IPS-18a (cell line): ENCODE results near the gene PIP5K1B.

Source experiments
- H3K27ac ChIP-seq: one replicate; pipeline ENCODE4 v1.5.1; 2013; ENCODE audit warnings: low read length
- H3K27me3 ChIP-seq: one replicate; pipeline ENCODE4 v1.6.1; 2013; ENCODE audit warnings: mild to moderate bottlenecking, low read length; ENCODE audit not compliant: control insufficient read depth, insufficient read depth
- H3K36me3 ChIP-seq: one replicate; pipeline ENCODE4 v1.6.1; 2013; ENCODE audit warnings: low read depth, low read length; ENCODE audit not compliant: control insufficient read depth
- H3K4me1 ChIP-seq: one replicate; pipeline ENCODE4 v1.6.1; 2013; ENCODE audit warnings: low read depth, low read length; ENCODE audit not compliant: control insufficient read depth
- H3K4me3 ChIP-seq: one replicate; pipeline ENCODE4 v1.5.1; 2013; ENCODE audit warnings: low read length
- H3K9ac ChIP-seq: one replicate; pipeline ENCODE4 v1.6.1; 2013; ENCODE audit warnings: mild to moderate bottlenecking, low read length, moderate library complexity
- H3K9me3 ChIP-seq: one replicate; pipeline ENCODE4 v1.6.1; 2013; ENCODE audit warnings: low read depth, low read length; ENCODE audit not compliant: control insufficient read depth

Gene PIP5K1B

DNA sequence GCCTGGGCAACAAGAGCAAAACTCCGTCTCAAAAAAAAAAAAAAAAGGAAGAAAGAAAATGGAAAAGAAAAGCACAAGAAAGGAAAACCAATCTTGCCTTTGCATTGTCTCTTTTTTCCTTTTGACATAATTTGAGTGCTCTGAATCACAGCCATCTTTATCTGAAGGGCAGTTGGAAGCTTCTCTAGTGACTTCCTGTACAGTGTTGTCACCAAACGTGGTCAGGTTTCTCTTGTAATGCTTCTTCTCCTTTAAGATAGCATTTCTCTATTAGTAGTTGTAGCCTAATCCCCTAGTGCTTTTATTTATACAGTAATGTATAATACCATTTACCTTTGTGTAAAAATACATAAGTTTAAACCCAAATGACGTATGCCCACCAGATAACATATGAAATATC is 290.7 kb downstream of the PIP5K1B start:
- H3K27ac ChIP-seq, result no peak overlapping the region
- no peaks in the 10 kb centered on the region for H3K36me3 ChIP-seq
- H3K4me3 ChIP-seq, result no peak overlapping the region
- no peak overlapping the region for H3K9ac ChIP-seq
- H3K4me1 ChIP-seq, result peaks cover 18% of the 10 kb centered on the region
- no peaks in the 10 kb centered on the region for H3K27me3 ChIP-seq
- H3K9me3 ChIP-seq, result no peaks in the 10 kb centered on the region

GRCh38 chr9:68996462-68996861 is 291.4 kb downstream of the PIP5K1B start:
- H3K9me3 ChIP-seq, result no peaks in the 10 kb centered on the region
- no peak overlapping the region for H3K9ac ChIP-seq
- no peaks in the 10 kb centered on the region for H3K27me3 ChIP-seq
- H3K27ac ChIP-seq, result no peak overlapping the region
- no peaks in the 10 kb centered on the region for H3K36me3 ChIP-seq
- peaks cover 18% of the 10 kb centered on the region for H3K4me1 ChIP-seq
- no peak overlapping the region for H3K4me3 ChIP-seq

GRCh38 chr9:68997666-68998065 is 292.6 kb downstream of the PIP5K1B start:
- Histone ChIP-seq H3K4me1 (peaks cover 18% of the 10 kb centered on the region), H3K9me3 (no peaks in the 10 kb centered on the region), H3K4me3 (no peak overlapping the region), H3K27me3 (no peaks in the 10 kb centered on the region), H3K27ac (no peak overlapping the region), H3K9ac (no peak overlapping the region), H3K36me3 (no peaks in the 10 kb centered on the region)

GRCh38 chr9:68998385-68998784 is 293.3 kb downstream of the PIP5K1B start:
- H3K36me3 ChIP-seq, result no peaks in the 10 kb centered on the region
- peaks cover 18% of the 10 kb centered on the region for H3K4me1 ChIP-seq
- no peak overlapping the region for H3K9ac ChIP-seq
- no peak overlapping the region for H3K4me3 ChIP-seq
- H3K27ac ChIP-seq, result no peak overlapping the region
- no peaks in the 10 kb centered on the region for H3K27me3 ChIP-seq
- H3K9me3 ChIP-seq, result no peaks in the 10 kb centered on the region

DNA sequence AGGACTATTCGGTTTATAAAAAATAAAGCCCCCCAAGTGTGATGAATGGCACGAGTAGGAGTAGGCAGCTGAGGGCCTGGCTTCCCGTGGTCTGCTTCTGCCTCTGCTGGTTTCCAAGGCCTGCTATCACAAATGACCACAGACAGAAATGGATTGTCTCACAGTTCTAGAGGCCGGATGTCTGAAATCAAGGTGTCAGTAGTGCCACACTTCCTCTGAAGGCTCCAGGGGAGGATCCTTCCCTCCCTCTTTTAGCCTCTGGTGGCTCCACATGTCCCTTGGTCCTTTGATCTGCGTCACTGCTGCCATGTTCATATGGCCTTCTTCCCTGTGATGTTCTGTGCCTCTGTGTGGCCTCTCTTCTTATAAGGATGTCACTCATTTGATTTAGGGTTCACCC is 293.8 kb downstream of the PIP5K1B start:
- Histone ChIP-seq H3K36me3 (no peaks in the 10 kb centered on the region), H3K4me1 (peaks cover 18% of the 10 kb centered on the region), H3K9ac (no peak overlapping the region), H3K4me3 (no peak overlapping the region), H3K27me3 (no peaks in the 10 kb centered on the region), H3K27ac (no peak overlapping the region), H3K9me3 (no peaks in the 10 kb centered on the region)

DNA sequence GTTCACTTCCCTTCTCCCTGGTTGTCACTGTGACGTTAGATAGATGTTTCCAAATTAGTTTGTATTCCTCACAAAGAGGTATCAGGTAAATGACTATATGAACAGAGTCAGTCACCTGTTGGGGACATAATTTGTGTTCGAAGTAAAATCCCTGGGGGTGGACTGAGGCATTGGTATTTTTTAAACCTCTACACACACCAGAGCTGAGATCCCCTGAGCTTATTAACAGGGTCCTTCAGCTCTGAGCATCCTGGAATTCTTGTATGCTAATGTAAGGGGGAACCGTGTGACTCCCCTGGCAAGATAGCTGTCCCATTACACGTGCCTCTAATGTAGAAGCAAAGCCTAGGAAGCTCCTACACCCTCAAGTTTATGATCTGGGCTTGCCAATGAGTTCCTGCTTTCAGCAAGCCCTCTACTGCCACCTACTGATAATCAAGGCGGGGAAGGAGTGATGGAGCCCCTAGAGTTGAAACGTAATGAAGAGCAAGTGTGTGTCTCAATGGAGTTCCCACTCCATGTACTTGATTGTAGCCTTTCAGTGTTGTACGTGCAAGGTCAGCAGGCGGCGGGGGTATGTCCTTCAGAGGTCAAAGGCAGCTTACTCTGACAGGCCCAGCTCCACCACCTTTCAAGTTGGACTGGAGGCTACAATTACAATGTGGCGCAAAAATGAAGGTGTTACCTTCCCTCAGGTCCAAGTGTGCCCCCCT is 294.5 kb downstream of the PIP5K1B start:
- no peaks in the 10 kb centered on the region for H3K9me3 ChIP-seq
- peaks cover 18% of the 10 kb centered on the region for H3K4me1 ChIP-seq
- H3K27ac ChIP-seq, result no peak overlapping the region
- H3K4me3 ChIP-seq, result no peak overlapping the region
- no peak overlapping the region for H3K9ac ChIP-seq
- no peaks in the 10 kb centered on the region for H3K36me3 ChIP-seq
- H3K27me3 ChIP-seq, result no peaks in the 10 kb centered on the region

- H3K4me1 ChIP-seq, result peaks cover 18% of the 10 kb centered on the region
- H3K4me3 ChIP-seq, result no peak overlapping the region
- H3K36me3 ChIP-seq, result no peaks in the 10 kb centered on the region
- H3K27me3 ChIP-seq, result no peaks in the 10 kb centered on the region
- H3K9ac ChIP-seq, result no peak overlapping the region
- no peaks in the 10 kb centered on the region for H3K9me3 ChIP-seq
- H3K27ac ChIP-seq, result no peak overlapping the region
These were observed 296.9 kb downstream of the PIP5K1B start for GRCh38 chr9:69001921-69002320.

GRCh38 chr9:69003051-69003450 is 298.0 kb downstream of the PIP5K1B start:
- no peaks in the 10 kb centered on the region for H3K36me3 ChIP-seq
- peaks cover 11% of the 10 kb centered on the region for H3K4me1 ChIP-seq
- H3K27ac ChIP-seq, result no peak overlapping the region
- H3K9me3 ChIP-seq, result no peaks in the 10 kb centered on the region
- H3K27me3 ChIP-seq, result no peaks in the 10 kb centered on the region
- H3K4me3 ChIP-seq, result no peak overlapping the region
- H3K9ac ChIP-seq, result no peak overlapping the region

GRCh38 chr9:69004836-69005235 is 299.8 kb downstream of the PIP5K1B start:
- H3K9me3 ChIP-seq, result no peaks in the 10 kb centered on the region
- H3K27ac ChIP-seq, result no peak overlapping the region
- H3K4me3 ChIP-seq, result no peak overlapping the region
- no peaks in the 10 kb centered on the region for H3K4me1 ChIP-seq
- no peaks in the 10 kb centered on the region for H3K27me3 ChIP-seq
- H3K36me3 ChIP-seq, result no peaks in the 10 kb centered on the region
- H3K9ac ChIP-seq, result no peak overlapping the region

- no peaks in the 10 kb centered on the region for H3K9me3 ChIP-seq
- no peaks in the 10 kb centered on the region for H3K27me3 ChIP-seq
- no peaks in the 10 kb centered on the region for H3K4me1 ChIP-seq
- no peak overlapping the region for H3K27ac ChIP-seq
- H3K9ac ChIP-seq, result no peak overlapping the region
- H3K36me3 ChIP-seq, result no peaks in the 10 kb centered on the region
- H3K4me3 ChIP-seq, result no peak overlapping the region
These were observed 304.7 kb downstream of the PIP5K1B start for GRCh38 chr9:69009708-69010107.

DNA sequence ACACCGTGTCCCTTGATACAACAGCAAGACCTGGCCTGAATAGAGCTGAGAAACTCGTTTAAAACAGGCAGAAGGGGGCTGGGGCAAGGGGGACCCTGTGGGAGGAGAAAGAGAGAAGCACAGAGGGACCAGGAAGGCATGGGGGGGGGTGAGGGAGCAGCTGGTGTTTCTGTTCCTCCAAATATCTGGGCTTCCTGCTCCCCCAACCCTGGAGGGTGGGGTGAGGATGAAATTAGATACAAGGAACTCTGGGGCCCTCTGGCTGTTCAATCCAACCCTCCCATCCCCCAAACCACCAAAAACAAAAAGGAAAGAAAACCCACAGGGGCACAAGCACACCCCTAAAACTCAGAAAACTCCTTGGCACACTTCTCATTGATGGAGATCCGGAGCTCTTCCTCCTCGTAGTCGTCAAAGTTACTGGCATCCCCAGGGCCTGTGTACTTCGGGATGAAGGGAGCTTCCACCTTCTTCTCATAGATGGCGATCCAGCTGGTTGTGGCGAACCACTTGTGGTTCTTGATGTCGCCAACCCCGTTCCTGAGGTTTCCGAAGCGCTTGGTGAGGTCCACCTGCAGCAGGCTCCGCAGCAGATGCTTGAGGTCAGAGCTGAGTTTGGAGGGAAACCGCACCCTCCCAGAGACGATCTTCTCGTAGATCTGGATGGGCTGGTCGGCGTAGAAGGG is 307.8 kb downstream of the PIP5K1B start:
- Histone ChIP-seq H3K9me3 (no peaks in the 10 kb centered on the region), H3K27me3 (no peaks in the 10 kb centered on the region), H3K4me3 (no peak overlapping the region), H3K4me1 (peaks cover 15% of the 10 kb centered on the region), H3K36me3 (no peaks in the 10 kb centered on the region), H3K27ac (no peak overlapping the region), H3K9ac (no peak overlapping the region)

- Histone ChIP-seq H3K4me1 (peaks cover 15% of the 10 kb centered on the region), H3K9ac (no peak overlapping the region), H3K9me3 (no peaks in the 10 kb centered on the region), H3K27ac (no peak overlapping the region), H3K4me3 (no peak overlapping the region), H3K27me3 (no peaks in the 10 kb centered on the region), H3K36me3 (no peaks in the 10 kb centered on the region)
These were observed 308.3 kb downstream of the PIP5K1B start for GRCh38 chr9:69013382-69013727.
